Measurements from ENCODE around the gene FASTKD3. TPM values are rescaled to one million over a fixed set of nuclear protein-coding genes. Genes with fewer than 3 reads are reported as not detected.

Gene FASTKD3
- polyA plus RNA-seq, 2 donors = 7.8 to 8.0 TPM

DNA sequence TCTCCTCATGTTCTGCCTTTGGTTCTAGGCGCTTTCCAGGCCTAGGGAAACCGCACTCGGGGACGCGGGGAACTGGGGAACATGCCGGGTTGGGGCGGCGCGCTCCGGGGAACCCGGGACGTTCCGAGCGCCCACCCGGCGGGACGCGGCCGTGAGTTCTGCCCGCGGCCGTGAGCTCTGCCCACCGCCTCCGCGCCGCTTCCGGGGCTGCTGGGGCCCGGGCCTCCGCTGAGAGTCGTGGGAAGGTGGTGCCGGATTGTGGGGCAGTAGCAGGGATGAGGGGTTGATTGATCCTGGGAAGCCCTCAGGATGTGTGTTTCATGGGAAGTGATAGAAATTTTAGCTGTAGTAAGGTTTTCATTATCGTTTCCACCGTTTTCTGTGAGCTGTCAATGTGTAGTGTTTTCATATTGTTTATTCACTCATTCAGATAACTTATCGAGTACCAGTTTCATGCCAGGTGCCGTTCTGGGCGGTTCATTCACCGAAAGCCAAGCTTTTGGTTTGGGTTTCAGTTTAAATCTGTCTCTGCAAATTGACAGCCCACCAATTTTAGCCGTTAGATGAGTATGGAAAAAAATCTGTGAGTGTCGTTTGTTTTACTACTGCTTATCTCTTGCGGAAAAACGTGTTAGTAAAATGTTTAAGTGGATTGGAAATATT, 774 bp upstream of the FASTKD3 start:
- Histone ChIP-seq H3K4me1 (ENCODE audit: control insufficient read depth in 2 of 2, insufficient read depth in 2 of 2, low read length in 1 of 2) (peaks cover 0 to 2% of the 10 kb centered on the region in 2 donors), H3K36me3 (ENCODE audit: control insufficient read depth in 2 of 2, insufficient read depth in 2 of 2, low read length in 1 of 2) (no peaks in the 10 kb centered on the region), H3K9me3 (ENCODE audit: control insufficient read depth in 2 of 2, insufficient read depth in 1 of 2, low read depth in 1 of 2, low read length in 1 of 2) (no peaks in the 10 kb centered on the region), H3K4me3 (ENCODE audit: low read depth in 1 of 2, low read length in 2 of 2) (peak overlapping the region; percentile 68 to 96), H3K27ac (ENCODE audit: low read depth in 2 of 2, low read length in 1 of 2) (peak overlapping the region; percentile 45 to 68), H3K27me3 (ENCODE audit: control insufficient read depth in 1 of 2, insufficient read depth in 2 of 2, low read length in 2 of 2) (no peaks in the 10 kb centered on the region)
- 1% methylated on average over 41 of the region's 41 CpGs for WGBS, 2 donors

DNA sequence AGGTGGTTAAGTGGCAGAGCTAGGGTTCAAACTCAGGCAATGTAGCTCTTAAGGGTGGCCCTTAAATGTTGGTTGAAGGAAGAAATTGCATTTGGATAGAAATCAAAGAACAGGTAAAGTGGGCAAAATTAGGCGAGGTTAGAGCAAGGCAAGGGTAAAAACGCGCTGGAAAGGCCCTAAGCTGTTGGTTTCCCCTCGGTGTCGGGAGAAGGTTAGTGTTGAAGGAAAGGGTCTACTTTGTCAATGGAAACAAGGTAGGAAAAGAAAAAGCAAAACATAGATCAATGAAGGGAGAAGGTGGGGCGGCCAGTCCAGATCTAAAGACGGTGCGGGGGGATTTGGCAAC, 431 bp downstream of the FASTKD3 start:
- Histone ChIP-seq H3K4me1 (ENCODE audit: control insufficient read depth in 2 of 2, insufficient read depth in 2 of 2, low read length in 1 of 2) (peaks cover 0 to 2% of the 10 kb centered on the region in 2 donors), H3K4me3 (ENCODE audit: low read depth in 1 of 2, low read length in 2 of 2) (peak overlapping the region; percentile 68 to 96), H3K9me3 (ENCODE audit: control insufficient read depth in 2 of 2, insufficient read depth in 1 of 2, low read depth in 1 of 2, low read length in 1 of 2) (no peaks in the 10 kb centered on the region), H3K27ac (ENCODE audit: low read depth in 2 of 2, low read length in 1 of 2) (peak overlapping the region; percentile 39 to 48), H3K27me3 (ENCODE audit: control insufficient read depth in 1 of 2, insufficient read depth in 2 of 2, low read length in 2 of 2) (no peaks in the 10 kb centered on the region), H3K36me3 (ENCODE audit: control insufficient read depth in 2 of 2, insufficient read depth in 2 of 2, low read length in 1 of 2) (no peaks in the 10 kb centered on the region)
- 0 to 1% methylated on average over 8 of the region's 8 CpGs for WGBS, 2 donors

GRCh38 chr5:7867260-7867659, 1.6 kb downstream of the FASTKD3 start:
- 71 to 72% methylated on average over 3 of the region's 3 CpGs for WGBS, 2 donors
- Histone ChIP-seq H3K9me3 (ENCODE audit: control insufficient read depth in 2 of 2, insufficient read depth in 1 of 2, low read depth in 1 of 2, low read length in 1 of 2) (no peaks in the 10 kb centered on the region), H3K4me3 (ENCODE audit: low read depth in 1 of 2, low read length in 2 of 2) (no peak overlapping the region), H3K27ac (ENCODE audit: low read depth in 2 of 2, low read length in 1 of 2) (no peak overlapping the region), H3K27me3 (ENCODE audit: control insufficient read depth in 1 of 2, insufficient read depth in 2 of 2, low read length in 2 of 2) (no peaks in the 10 kb centered on the region), H3K4me1 (ENCODE audit: control insufficient read depth in 2 of 2, insufficient read depth in 2 of 2, low read length in 1 of 2) (peaks cover 0 to 2% of the 10 kb centered on the region in 2 donors), H3K36me3 (ENCODE audit: control insufficient read depth in 2 of 2, insufficient read depth in 2 of 2, low read length in 1 of 2) (no peaks in the 10 kb centered on the region)

- WGBS, 2 donors = 87 to 95% methylated on average over 2 of the region's 2 CpGs
- H3K27ac ChIP-seq (ENCODE audit: low read depth in 2 of 2, low read length in 1 of 2) = no peak overlapping the region
- no peaks in the 10 kb centered on the region for H3K27me3 ChIP-seq (ENCODE audit: control insufficient read depth in 1 of 2, insufficient read depth in 2 of 2, low read length in 2 of 2)
- H3K9me3 ChIP-seq (ENCODE audit: control insufficient read depth in 2 of 2, insufficient read depth in 1 of 2, low read depth in 1 of 2, low read length in 1 of 2) = no peaks in the 10 kb centered on the region
- H3K4me1 ChIP-seq (ENCODE audit: control insufficient read depth in 2 of 2, insufficient read depth in 2 of 2, low read length in 1 of 2) = peaks cover 0 to 2% of the 10 kb centered on the region in 2 donors
- no peak overlapping the region for H3K4me3 ChIP-seq (ENCODE audit: low read depth in 1 of 2, low read length in 2 of 2)
- H3K36me3 ChIP-seq (ENCODE audit: control insufficient read depth in 2 of 2, insufficient read depth in 2 of 2, low read length in 1 of 2) = peaks cover 0 to 4% of the 10 kb centered on the region in 2 donors
Measured at GRCh38 chr5:7866196-7866595, 2.6 kb downstream of the FASTKD3 start.

DNA sequence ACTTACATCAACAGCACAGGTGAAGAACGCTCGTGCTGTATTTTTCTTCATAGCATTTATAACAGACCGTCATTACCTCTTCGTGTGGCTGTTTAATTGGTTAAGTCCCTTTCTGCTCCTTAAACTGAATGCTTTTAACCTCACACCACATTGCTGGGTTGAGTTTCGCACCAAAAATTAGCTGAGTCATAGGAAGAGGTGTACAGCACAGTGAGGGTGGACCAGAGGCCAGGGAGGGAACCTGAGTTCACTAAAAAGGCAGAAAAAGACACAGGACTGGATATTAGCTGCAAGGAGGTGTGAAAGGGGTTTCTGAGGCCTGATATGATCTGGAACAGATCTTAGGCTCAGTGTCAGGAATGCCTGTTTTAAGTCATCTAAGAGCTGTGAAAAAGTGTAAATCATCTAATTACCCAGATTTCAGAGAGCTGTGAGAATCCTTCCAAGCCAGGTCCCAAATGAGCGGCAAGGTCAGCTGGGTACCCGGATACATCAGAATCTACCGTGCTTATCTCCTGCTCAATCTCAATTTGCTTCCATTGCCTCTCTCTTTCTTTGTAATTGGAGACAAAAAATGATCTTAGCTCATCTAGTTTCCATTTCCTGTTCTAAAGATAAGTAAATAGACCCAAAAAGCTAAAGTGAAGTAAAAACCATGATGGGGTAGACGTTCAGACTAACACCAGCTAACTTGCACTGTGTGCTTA, 10.8 kb downstream of the FASTKD3 start:
- Histone ChIP-seq H3K4me1 (ENCODE audit: control insufficient read depth in 2 of 2, insufficient read depth in 2 of 2, low read length in 1 of 2) (no peaks in the 10 kb centered on the region), H3K4me3 (ENCODE audit: low read depth in 1 of 2, low read length in 2 of 2) (no peak overlapping the region), H3K36me3 (ENCODE audit: control insufficient read depth in 2 of 2, insufficient read depth in 2 of 2, low read length in 1 of 2) (peaks cover 6% of the 10 kb centered on the region in 2 donors), H3K27me3 (ENCODE audit: control insufficient read depth in 1 of 2, insufficient read depth in 2 of 2, low read length in 2 of 2) (no peaks in the 10 kb centered on the region), H3K9me3 (ENCODE audit: control insufficient read depth in 2 of 2, insufficient read depth in 1 of 2, low read depth in 1 of 2, low read length in 1 of 2) (no peaks in the 10 kb centered on the region), H3K27ac (ENCODE audit: low read depth in 2 of 2, low read length in 1 of 2) (no peak overlapping the region)
- 75 to 84% methylated on average over 9 of the region's 9 CpGs for WGBS, 2 donors

DNA sequence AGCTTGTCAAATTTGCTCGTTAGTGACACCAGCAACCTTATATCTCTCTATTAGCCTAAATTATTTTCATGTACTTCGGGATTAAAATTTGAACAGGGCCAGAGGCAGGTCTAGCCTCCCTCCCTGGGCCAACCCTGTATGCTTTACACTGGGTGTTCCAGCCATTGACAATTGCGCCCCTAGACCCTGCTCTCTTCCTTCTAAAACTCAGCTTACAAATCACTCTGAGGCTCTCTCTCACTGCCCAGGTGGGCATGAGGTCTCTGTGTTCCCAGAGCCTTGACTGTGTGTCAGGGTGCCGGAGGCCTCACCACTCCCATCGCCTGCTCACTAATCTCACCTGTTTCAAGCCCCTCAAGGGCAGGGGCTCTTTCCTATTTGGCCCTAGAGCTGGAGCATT, 11.5 kb downstream of the FASTKD3 start:
- Histone ChIP-seq H3K27ac (ENCODE audit: low read depth in 2 of 2, low read length in 1 of 2) (no peak overlapping the region), H3K27me3 (ENCODE audit: control insufficient read depth in 1 of 2, insufficient read depth in 2 of 2, low read length in 2 of 2) (no peaks in the 10 kb centered on the region), H3K36me3 (ENCODE audit: control insufficient read depth in 2 of 2, insufficient read depth in 2 of 2, low read length in 1 of 2) (peaks cover 6% of the 10 kb centered on the region in 2 donors), H3K4me1 (ENCODE audit: control insufficient read depth in 2 of 2, insufficient read depth in 2 of 2, low read length in 1 of 2) (no peaks in the 10 kb centered on the region), H3K9me3 (ENCODE audit: control insufficient read depth in 2 of 2, insufficient read depth in 1 of 2, low read depth in 1 of 2, low read length in 1 of 2) (no peaks in the 10 kb centered on the region), H3K4me3 (ENCODE audit: low read depth in 1 of 2, low read length in 2 of 2) (no peak overlapping the region)
- WGBS, 2 donors = 84 to 85% methylated on average over 5 of the region's 5 CpGs

- Histone ChIP-seq H3K36me3 (ENCODE audit: control insufficient read depth in 2 of 2, insufficient read depth in 2 of 2, low read length in 1 of 2) (peaks cover 3 to 6% of the 10 kb centered on the region in 2 donors), H3K27me3 (ENCODE audit: control insufficient read depth in 1 of 2, insufficient read depth in 2 of 2, low read length in 2 of 2) (no peaks in the 10 kb centered on the region), H3K9me3 (ENCODE audit: control insufficient read depth in 2 of 2, insufficient read depth in 1 of 2, low read depth in 1 of 2, low read length in 1 of 2) (no peaks in the 10 kb centered on the region), H3K4me1 (ENCODE audit: control insufficient read depth in 2 of 2, insufficient read depth in 2 of 2, low read length in 1 of 2) (peaks cover 0 to 2% of the 10 kb centered on the region in 2 donors), H3K4me3 (ENCODE audit: low read depth in 1 of 2, low read length in 2 of 2) (no peak overlapping the region), H3K27ac (ENCODE audit: low read depth in 2 of 2, low read length in 1 of 2) (no peak overlapping the region)
- WGBS, 2 donors = 94 to 100% methylated on average over 2 of the region's 2 CpGs
Measured at GRCh38 chr5:7856855-7857254, 12.0 kb downstream of the FASTKD3 start.

DNA sequence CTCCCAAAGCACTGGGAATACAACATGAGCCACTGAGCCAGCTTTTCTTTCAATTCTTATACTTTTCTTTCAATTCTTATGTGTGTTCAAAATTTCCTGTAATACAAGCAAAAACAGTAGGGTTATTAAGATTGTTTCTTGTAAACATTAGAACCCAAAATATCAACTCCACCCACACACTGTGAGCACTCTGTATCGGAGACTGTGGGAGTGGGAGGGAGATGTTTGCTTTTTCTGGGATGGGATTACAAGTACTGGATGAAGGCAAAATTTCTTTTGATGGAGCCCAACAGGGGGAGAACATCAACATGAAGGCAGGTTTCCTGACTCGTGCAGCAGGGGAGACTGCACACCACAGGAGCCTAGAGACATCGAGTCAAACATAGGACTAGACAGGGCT, 13.2 kb downstream of the FASTKD3 start:
- Histone ChIP-seq H3K27ac (ENCODE audit: low read depth in 2 of 2, low read length in 1 of 2) (no peak overlapping the region), H3K36me3 (ENCODE audit: control insufficient read depth in 2 of 2, insufficient read depth in 2 of 2, low read length in 1 of 2) (peaks cover 2 to 5% of the 10 kb centered on the region in 2 donors), H3K4me1 (ENCODE audit: control insufficient read depth in 2 of 2, insufficient read depth in 2 of 2, low read length in 1 of 2) (peaks cover 0 to 2% of the 10 kb centered on the region in 2 donors), H3K27me3 (ENCODE audit: control insufficient read depth in 1 of 2, insufficient read depth in 2 of 2, low read length in 2 of 2) (no peaks in the 10 kb centered on the region), H3K4me3 (ENCODE audit: low read depth in 1 of 2, low read length in 2 of 2) (no peak overlapping the region), H3K9me3 (ENCODE audit: control insufficient read depth in 2 of 2, insufficient read depth in 1 of 2, low read depth in 1 of 2, low read length in 1 of 2) (no peaks in the 10 kb centered on the region)
- 57 to 72% methylated on average over 3 of the region's 3 CpGs for WGBS, 2 donors

DNA sequence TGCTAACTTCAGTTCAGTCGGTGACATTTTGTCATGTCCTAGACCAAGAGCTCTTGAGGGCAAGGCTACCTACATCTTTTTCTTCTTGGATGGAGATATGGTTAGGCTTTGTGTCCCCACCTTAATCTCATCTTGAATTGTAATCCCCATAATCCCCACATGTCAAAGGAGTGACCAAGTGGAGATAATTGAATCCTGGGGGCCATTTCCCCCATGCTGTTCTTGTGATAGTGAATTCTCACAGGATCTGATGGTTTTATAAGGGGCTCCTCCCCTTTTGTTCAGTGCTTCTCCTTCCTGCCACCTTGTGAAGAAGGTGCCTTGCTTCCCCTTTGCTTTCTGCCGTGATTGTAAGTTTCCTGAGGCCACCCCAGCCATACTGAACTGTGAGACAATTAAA, 15.8 kb downstream of the FASTKD3 start:
- H3K4me3 ChIP-seq (ENCODE audit: low read depth in 1 of 2, low read length in 2 of 2) = no peak overlapping the region
- 86 to 88% methylated on average over 2 of the region's 2 CpGs for WGBS, 2 donors

GRCh38 chr5:7852542-7852941, 16.3 kb downstream of the FASTKD3 start:
- Histone ChIP-seq H3K36me3 (ENCODE audit: control insufficient read depth in 2 of 2, insufficient read depth in 2 of 2, low read length in 1 of 2) (no peaks in the 10 kb centered on the region), H3K27me3 (ENCODE audit: control insufficient read depth in 1 of 2, insufficient read depth in 2 of 2, low read length in 2 of 2) (no peaks in the 10 kb centered on the region), H3K27ac (ENCODE audit: low read depth in 2 of 2, low read length in 1 of 2) (no peak overlapping the region), H3K4me3 (ENCODE audit: low read depth in 1 of 2, low read length in 2 of 2) (no peak overlapping the region), H3K9me3 (ENCODE audit: control insufficient read depth in 2 of 2, insufficient read depth in 1 of 2, low read depth in 1 of 2, low read length in 1 of 2) (no peaks in the 10 kb centered on the region), H3K4me1 (ENCODE audit: control insufficient read depth in 2 of 2, insufficient read depth in 2 of 2, low read length in 1 of 2) (peaks cover 4 to 5% of the 10 kb centered on the region in 2 donors)
- WGBS, 2 donors = 79 to 83% methylated on average over 1 of the region's 1 CpG

More for the DNA sequence above, 15.8 kb downstream of the FASTKD3 start:
- no peaks in the 10 kb centered on the region for H3K27me3 ChIP-seq (ENCODE audit: control insufficient read depth in 1 of 2, insufficient read depth in 2 of 2, low read length in 2 of 2)
- H3K27ac ChIP-seq (ENCODE audit: low read depth in 2 of 2, low read length in 1 of 2) = no peak overlapping the region
- H3K4me1 ChIP-seq (ENCODE audit: control insufficient read depth in 2 of 2, insufficient read depth in 2 of 2, low read length in 1 of 2) = peaks cover 4 to 5% of the 10 kb centered on the region in 2 donors
- H3K36me3 ChIP-seq (ENCODE audit: control insufficient read depth in 2 of 2, insufficient read depth in 2 of 2, low read length in 1 of 2) = no peaks in the 10 kb centered on the region
- H3K9me3 ChIP-seq (ENCODE audit: control insufficient read depth in 2 of 2, insufficient read depth in 1 of 2, low read depth in 1 of 2, low read length in 1 of 2) = no peaks in the 10 kb centered on the region

Data from esophagus (tissue), 2 donors.